CD4-positive, alpha-beta T cell treated with Interleukin-4 for 1 hour (primary cell): Measurements from ENCODE around the gene IGFN1.
"Not testable (repeated sequence)": the region's sequence is repeated elsewhere in the genome, so short reads cannot be mapped to it uniquely, and the experiment has no call there.

ENCODE experiments used
- DNase-seq, 2 donors: peaks; one replicate each; pipeline ENCODE4 v3.0.0-alpha.2; 2020 to 2022

Gene IGFN1

DNA sequence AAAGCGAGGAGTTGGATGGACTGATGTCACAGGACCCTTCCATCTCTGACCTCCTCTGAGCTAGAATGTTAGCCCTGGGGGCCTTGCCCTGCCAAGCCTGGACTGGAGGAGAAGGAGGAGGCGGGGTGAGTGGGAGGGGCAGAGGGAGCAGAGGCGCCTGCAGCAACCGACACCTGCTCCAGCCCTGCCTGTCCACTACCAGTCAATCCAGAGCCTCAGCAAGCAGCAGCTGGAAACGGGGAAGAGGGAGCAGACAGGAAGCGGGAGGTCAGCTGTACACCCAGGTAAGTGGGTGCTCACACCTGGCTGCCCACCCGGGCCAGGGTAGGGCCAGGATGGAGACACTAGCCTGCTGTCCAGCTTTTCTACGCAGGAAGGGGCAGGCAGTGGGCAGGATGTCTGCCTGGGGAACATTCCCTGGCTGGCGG lies at the start of gene IGFN1:
Gene IGFN1 (plus strand): TSS at position 201 of the 428 bp plus-strand sequence. CDS start 2,470 bp downstream, outside the sequence.
- DNase-seq = no peak

DNA sequence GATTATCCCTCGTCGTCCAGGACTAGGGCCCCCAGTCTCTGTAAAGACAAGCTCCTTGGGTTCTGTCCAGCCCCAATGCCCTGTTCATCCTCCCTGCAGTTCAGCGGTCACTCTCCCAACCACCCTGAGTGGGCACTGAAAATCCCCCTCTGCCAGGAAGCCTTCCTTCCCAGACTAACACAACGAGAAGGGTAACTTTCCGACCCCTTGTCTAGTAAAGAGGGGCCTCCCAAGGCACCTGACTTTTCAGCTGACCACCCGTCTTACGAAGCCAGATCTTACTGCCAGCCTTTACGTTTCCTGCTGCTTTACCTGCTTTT lies 49.7 kb upstream of the IGFN1 start:
- no peak for DNase-seq

DNA sequence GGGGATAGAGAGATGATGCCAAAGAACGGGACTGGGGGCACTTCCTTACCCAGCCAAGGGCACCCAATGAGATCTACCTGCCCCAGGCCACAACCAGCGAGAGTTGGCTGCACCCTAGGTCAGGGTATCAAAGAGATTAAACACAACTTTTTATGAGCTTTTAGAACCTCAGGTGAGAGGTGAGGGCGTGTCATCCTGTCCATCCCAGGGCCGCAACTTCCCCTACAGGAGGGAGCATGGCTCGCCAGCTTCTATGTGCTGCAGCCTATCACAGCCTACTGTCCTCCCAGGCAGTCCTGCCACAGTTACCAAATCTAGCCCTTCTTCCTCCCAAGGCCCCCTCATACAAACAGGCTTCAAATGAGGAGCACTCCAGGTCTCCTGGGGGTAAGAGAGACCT lies 49.2 kb upstream of the IGFN1 start:
- no peak for DNase-seq

DNA sequence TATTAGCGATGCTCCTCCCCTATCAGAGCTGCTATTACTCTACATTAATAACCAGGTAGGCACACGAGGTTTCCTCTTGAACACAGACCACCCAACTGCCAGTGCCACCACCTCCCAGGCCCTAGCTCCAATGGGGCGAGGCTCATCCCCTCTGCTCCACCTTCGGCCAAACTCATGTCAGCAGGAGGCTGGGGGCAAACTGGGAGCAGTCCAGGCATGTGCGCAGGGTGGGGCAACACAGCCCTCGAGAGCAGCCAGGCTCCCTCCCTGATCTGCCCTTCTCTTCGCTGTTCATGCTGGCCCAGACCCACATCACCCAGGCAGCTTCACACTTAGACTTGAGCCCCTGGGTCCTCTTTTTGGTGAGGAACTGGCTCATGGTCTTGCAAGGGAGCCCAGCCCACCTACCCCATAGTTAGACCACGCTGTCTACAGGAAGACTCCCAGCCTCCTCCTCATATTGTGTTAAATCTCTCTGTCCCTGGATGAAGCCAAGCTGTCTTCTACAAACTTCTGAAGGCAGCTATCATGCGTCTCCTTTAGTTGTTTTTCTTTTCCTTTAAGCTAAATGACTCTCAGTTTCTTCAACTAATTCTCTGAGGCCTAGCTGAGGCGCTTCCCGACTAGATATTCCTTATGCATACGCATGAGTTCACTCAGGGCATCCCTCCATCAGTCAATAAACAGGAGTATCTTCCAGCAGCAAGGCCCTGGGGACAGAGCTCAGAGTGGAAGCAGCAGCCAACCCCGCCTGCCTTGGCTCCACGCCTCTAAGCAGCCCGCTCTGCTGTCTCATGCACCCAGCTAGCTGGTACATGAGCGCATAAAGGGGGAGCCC lies 48.4 kb upstream of the IGFN1 start:
- DNase-seq = no peak

DNA sequence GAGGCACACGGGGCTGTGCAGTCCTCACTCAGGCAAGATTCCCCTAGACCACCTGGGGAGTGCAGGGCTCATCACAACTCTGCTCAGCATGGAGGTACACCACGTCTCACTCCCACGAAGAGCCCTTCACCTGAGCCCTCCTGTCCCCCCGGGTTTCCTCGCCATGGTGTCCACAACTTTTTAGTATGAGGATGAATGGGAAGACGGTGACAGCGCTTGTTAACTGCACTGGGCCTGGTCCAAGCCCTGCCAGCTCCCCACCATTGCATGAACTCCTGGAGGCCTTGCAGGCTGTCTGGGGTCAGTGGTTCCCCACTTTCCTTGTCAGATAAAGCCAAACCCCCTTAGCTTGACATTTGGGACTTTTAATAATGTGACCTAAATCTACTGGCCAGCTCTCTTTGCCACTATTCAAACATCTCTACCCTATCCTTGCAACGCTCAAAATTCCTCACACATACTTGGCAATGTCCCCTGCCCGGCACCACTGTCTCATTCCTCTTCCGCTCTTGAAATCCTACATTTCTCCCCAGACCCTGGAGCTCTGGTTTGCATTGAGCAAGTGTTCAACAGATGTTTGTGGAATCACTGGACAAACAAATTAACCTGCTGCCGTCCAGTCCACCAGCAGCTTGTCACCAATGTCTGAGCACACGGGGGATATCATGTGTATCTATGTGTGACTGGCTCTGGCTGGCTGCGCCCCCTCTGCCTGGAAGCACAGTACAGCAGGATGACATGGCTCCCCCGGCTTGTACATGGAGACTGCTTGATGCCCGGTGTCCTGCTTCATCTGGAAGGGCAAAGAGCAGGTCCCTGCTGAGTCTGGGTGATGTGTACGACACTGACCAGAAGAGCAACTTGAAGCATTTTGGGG lies 47.5 kb upstream of the IGFN1 start:
- no peak for DNase-seq

DNA sequence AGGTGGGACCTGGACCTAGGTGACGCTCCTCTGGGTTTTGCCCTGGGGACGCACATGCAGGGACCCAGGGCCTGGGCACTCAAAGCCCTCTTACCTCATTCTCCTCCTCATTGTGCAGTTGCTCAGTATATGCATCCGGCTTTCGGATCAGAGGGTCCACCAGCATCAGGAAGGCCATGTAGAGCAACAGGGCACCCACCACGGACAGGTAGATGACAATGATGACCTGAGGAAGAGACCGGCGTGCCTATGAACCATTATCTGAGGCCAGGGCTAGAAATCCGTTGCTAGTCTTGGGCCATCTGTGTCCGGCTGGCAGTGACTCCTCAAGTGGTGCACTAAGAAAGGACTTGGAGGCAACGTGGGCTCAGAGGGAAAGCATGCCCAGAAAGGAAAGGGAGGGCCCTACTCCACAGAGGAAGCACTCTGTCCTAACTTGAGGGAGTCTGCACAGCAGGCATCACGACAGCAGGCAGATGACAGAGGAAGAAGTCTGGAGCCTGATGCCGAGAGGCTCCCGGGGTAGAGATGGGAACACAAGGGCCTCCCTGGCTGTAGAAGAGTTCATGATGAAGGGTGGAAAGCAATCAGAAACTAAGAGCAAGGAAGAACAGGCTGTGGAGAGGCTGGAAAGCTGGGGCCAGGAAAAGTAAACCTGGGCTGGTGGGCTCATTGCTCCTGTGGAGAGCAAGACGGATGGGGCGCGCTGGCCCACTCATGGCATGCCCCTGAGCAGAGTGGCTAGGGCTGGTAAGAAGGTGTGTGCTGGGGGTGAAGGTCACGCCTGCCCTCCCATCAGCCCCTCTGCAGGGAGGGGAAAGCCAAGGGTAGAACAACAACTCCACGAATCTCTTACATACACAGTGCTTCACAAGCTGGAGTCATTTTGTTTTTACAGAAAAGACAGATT lies 46.6 kb upstream of the IGFN1 start:
- DNase-seq = no peak

DNA sequence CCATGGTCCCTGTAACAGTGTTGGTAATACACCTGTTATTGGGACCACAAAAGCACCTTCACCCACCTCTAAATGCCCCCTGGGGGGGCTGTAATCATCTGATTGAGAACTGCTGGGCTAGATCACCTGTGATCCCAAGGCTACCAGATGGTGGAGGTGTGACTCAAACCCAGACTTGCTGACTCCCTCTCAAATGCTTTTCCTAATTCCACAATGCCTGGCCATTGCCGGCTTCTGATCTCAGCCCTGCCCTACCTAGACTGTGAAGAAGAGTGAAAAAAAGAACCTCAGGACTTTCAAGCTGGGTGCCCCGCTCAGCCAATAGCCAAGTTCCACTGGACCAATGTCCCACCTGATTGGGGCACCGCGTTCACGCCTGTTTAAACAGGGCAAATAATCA lies 45.9 kb upstream of the IGFN1 start:
- DNase-seq = no peak

DNA sequence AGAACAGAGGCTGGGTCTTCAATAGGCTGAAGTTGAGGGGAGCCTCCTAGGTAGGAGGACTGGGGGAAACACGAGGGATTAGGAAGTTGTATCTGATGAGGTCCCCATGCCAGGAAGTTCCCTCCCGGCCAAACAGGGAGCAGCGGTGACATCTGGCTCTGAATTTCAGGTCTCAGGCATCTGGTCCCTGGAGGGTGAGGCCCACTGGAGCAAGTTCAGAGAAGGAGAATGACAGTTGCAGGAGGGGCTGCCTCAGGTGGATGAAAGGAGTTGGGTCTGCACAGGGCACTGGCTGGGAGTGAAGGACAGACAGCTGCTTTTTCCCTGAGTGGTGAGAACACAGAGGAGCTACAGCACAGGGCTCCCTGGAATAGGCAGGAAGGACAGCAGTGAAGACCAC lies 45.5 kb upstream of the IGFN1 start:
- DNase-seq = no peak

DNA sequence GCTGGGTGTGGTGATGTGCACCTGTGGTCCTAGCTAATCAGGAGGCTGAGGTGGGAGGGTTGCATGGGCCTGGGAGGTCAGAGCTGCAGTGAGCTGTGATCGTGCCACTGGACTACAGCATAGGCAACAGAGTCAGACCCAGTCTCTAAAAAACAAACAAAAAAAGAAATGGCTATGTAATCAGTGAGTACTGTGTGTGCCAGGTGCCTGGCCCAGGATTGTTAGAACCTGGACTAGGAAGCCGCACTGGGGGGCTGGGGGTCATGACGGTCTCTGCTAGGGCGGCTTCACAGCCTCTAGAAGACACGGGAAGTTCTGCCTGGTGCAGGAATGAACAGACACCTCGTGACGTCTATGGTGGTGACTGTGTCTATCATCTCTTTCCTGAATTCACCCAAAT lies 44.8 kb upstream of the IGFN1 start:
- DNase-seq = no peak

DNA sequence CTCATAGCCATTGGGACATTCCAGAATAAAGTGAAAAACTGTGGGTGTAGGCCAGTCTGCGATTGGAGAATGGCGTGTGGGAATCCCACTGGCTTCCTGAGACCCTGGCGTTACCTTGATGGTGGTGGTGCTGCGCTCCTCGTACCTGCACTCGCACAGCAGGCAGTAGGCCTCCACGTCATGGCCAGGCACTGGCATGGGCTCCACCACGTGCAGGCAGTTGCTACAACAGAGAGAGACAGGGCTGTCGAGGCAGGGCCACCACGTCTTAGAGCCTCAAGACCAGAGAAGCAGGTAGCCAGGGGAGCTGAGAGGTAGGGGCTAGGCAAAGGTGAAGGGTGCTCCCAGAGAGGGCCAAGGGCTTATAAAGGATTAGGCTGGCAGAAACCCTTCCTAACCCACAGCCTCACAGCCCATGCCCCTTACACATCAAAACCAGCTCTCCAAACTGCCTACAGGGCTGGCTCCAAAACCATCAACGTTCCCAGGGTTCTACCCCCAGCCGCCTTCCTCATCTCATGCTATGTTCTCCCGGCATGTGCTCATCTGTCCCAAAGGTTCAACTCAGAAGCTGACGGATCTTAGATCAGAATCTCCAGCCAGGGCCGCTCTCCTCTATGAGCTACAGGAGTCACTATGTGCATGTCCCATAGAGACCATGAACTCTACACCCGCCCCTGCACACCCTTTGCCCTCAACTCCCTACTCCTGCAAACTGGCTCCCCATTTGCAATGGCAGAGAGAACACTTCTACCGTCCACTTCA lies 43.8 kb upstream of the IGFN1 start:
- no peak for DNase-seq

DNA sequence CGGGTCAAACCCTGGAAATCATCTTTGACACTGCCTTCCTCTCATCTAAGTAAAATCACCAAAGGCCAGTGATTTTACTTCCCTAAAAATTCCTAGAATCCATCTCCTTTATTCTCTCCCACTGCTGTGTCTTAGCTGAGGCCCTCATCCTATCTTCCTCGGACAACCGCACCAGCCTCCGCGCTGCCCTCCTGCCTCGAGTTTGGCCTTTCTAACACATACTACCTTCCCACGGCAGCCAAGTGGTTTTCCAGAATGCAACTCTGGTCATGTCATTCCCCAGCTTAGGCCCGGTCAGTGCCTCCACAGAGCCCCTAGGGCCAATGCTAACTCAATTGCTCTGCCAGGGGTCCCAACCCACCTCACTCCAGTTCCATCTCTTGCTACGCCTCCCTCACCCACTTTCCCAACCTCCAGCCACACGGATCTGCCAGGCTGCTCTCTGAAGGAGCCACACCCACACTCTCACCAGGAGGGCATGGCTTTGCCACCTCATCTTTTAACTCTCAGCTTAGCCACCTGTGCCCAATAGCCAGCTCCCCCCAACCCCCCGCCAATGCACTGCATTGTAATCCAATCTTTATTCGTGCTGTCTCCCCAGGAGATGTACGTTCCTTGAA lies 43.1 kb upstream of the IGFN1 start:
- DNase-seq = no peak

DNA sequence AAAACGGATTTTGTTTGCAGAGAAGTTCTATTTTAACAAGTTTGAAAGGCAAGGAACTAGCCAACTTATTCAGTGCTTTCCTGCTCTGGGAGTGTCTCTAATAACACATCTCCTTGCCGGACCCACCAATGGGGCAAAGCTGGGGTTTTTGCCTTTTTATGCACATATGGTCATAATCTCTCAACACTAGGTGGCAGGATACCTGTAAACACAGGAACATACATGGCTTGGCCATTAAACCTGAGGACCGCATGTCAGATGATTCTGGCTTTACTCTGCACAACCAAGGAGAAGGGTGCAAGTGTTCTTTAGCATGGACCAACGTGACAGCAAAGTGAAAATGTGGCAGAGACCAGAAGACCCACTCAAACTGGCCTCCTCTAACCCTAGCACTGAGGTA lies 41.2 kb upstream of the IGFN1 start:
- DNase-seq = peak in 1 of 2 donors; percentile 27

DNA sequence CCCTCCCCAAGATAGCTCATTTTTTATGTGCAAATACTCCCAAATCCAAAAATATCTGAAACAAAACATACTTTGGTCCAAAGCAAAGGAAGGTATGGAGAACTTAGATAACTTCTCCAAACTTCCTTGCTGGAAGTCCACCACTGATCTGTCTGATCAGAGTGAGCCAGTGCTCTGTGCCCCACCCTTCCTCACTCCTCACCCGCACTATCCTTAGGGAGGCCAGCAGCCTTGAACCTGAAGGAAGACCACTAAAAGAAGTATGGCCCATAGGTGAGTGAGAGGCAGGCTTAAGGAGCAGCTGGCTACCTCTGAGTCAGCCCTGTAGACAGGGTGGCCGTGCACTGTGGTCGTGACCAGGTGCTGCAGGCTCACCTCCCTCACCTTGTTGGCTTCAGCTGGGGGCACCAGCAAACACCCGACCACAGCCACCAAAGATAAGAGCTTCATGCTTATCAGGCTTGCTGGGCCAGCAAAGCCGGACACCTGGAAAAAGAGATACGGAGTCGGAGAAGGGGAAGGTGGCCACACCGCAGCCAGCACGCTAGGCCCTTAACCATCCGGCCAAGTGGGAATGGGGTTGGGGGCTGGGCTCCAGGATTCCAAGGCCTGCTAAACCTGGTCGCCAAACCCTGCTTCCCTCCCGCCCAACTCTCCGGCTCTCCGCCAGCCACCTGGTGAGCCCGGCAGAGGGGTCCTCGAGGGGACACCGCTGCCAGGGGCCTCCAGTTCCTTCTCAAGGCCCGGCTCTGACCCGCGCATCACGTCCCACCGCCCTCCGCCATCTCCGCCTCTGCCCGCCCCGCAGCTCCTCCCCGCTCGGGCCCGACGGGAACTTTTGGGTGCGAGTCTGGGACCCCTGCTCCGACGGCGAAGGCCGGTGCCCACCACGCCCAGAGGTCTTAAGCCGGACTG lies 36.9 kb upstream of the IGFN1 start:
- DNase-seq = no peak

DNA sequence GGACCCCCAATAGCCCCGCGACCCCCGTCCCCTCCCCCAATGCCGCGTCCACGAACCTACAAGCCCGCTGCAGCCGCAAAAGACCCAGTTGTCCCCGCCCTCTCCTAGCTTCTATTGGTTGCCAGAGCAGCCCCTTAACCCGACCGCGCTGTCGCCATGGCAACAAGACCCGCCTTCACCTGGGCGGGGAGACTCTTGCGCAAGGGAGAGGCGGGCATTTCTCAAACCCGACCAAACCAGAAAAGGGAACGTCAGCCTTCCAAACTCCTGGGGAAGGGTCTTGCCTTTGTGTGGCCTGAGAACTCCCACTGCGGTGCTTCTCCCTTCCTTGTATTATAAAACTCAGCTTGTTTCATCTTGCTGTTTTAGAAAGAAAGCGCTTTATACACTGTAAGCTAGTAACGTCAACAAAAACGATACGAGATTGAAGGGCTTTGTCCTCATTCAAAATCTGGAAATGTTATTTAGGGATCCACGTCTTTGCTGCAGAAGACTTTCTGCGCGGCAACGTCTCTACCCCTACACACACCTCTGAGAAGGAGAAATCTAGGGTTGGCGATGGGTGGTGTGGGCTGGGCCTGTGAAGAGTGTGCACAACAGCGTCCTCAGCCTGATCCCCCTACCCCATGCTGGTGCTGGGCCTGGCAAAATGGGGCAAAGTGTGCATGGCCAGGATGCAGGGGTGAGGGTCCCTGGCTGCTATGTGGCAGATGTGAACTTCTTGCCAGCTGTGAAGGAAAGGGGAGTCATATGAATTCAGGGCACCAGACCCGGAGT lies 36.0 kb upstream of the IGFN1 start, which contains the start of gene TMEM9:
Gene TMEM9 (minus strand): TSS at position 86 of the 777 bp plus-strand sequence. CDS start 551 bp downstream, outside the sequence.
- peak; percentile 97 for DNase-seq

DNA sequence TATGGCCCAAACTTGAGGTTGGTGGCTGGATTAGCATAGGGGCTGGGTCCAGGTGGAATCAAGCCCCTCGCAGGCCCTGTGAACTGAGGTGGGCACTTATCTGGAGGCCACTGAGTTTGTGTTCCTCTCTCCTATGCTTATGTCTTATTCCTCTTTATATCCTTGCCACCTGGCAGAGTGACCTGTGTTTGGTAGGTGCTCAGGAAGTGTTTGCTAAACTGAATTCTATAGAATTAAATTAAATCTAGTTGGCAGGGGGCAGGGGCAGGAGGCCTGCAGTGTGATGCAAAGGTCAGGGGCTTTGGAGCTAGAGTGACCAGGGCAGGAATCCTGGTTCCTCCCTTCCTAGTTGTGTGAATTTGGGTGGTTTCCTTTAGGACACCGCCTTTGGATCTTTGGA lies 35.3 kb upstream of the IGFN1 start:
- DNase-seq = no peak

DNA sequence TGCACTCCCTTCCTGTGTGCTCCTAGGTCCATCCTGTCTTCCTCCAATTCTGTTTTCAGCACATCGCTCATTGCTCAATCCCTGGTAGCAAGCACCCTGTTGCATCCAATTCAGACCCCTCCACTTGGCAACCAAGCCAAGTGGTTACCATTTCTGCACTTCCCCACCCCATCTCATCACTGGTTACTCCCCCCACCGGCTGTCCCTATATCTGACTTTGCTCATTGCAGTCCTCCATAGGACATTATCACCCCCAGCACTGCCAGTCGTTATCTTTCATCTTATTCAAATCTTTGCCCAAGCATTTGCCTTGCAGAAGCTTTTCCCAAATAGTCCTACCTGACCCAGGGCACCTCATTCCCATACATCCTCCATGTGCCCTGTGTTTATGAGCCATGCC lies 34.3 kb upstream of the IGFN1 start:
- DNase-seq = no peak

DNA sequence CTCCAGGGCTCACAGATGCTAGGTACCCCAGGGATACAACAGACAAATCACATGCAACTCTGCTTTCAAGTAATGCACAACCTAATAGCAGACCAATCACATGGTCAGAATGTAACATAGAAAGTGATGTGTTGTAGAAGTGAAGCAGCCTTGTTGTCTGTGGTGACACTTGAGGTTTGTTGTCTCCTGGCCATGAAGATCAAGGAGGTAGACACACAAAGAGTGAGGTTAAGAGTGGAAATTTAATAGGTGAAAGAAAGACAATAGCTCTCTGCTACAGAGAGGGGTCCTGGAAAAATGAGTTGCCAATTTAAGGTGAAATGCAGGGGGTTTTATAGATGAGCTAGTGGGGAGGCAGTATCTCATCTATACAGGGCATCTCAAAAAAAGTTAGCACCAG lies 33.8 kb upstream of the IGFN1 start:
- no peak for DNase-seq

DNA sequence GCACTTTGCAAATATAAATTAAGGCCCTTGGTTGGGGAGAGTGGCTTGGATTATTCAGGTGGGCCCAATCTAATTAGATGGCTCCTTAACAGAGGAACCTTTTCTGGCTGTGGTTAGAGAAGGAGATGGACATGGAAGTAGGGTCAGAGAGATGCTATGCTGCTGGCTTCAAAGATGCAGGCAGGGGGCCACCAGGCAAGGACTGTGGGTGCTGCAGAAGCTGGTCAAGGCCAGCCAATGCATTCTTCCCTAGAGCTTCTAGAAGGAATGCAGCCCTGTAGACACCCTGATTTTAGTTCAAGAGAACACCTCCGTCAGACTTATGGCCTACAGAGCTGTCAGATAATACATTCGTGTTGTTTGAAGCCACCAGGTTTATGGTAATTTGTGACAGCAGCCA lies 32.7 kb upstream of the IGFN1 start:
- no peak for DNase-seq

DNA sequence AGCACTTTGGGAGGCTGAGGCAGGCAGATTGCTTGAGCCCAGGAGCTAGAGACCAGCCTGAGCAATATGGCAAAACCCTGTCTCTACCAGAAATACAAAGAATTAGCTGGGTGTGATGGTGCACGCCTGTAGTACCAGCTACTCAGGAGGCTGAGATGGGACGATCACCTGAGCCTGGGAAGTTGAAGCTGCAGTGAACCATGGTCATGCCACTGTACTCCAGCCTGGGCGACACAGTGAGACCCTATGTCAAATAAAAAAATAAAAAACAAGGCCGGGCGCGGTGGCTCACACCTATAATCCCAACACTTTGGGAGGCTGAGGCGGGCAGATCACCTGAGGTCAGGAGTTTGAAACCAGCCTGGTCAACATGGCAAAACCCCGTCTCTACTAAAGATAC lies 27.6 kb upstream of the IGFN1 start:
- DNase-seq = not testable (repeated sequence)

DNA sequence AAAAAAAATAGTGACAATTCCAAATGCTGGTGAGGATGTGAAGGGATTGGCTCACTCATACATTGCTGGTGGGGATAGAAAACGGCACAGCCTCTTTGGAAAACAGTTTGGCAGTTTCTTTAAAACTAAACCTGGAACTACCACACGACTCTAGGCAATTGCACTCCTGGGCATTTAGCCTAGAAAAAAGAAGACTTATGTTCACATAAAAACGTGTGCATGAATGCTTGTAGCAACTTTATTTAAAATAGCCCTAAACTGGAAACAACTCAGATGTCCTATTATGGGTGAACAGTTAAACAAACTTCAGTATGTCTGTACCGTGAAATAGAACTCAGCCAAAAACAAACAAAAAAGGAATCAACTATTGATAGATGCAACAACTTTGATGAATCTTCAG lies 26.9 kb upstream of the IGFN1 start:
- no peak for DNase-seq
